Lower leg skin (tissue), 3 donors: ENCODE measurements around the gene FSD2.

Experiments
- POLR2A ChIP-seq, 2 donors: fragments of 450-650 bp; IDR thresholded peaks; one replicate each; pipeline ENCODE4 v1.6.1; 2016 to 2017; ENCODE audit warnings: antibody characterized with exemption in 2 of 2, mild to moderate bottlenecking in 1 of 2, moderate library complexity in 1 of 2
- TF ChIP-seq, protein P1 (sequence below), 3 donors: fragments of 450-650 bp; IDR thresholded peaks; one replicate each; pipeline ENCODE4 v1.5.1; 2016; ENCODE audit warnings: antibody characterized with exemption in 3 of 3, mild to moderate bottlenecking in 3 of 3, moderate library complexity in 2 of 3

DNA sequence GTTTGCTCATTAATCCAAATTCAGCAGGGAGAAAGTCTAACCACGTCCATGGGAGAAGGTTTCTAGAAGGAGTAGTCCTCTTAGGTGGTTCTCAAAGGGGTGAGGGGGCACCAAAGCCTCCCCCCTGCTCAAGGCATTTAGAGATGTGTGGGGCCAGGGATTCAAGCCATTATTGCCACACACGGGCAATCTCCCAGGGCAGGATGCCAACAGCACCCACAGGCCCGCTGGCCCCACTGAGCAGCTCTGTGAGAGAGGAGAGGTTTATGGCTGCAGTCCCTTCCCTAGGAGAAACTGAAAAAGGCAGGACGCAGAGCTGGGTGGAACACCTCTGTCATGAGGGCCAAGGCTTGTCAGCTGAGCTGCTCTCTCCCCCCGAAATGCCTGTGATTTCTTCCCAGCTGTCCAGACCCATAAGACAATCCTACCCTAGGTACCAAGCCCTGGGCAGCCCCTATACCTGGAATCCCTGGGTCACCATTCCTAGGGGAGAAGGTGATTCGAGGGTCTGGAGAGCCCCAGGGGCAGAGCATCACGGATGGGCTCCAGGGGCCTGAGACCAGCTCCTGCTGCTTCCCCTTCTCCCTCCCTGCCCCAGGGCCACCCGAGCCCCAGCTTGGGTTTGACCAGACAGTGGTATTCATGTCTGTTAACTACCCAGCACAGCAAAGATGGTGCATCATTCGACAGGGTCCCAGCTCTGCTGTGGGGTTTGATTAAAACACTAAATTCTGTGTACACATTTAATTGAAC, 42.5 kb upstream of the FSD2 start:
- TF ChIP-seq, protein P1, sequence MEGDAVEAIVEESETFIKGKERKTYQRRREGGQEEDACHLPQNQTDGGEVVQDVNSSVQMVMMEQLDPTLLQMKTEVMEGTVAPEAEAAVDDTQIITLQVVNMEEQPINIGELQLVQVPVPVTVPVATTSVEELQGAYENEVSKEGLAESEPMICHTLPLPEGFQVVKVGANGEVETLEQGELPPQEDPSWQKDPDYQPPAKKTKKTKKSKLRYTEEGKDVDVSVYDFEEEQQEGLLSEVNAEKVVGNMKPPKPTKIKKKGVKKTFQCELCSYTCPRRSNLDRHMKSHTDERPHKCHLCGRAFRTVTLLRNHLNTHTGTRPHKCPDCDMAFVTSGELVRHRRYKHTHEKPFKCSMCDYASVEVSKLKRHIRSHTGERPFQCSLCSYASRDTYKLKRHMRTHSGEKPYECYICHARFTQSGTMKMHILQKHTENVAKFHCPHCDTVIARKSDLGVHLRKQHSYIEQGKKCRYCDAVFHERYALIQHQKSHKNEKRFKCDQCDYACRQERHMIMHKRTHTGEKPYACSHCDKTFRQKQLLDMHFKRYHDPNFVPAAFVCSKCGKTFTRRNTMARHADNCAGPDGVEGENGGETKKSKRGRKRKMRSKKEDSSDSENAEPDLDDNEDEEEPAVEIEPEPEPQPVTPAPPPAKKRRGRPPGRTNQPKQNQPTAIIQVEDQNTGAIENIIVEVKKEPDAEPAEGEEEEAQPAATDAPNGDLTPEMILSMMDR (IDR thresholded peaks at IDR 0.05) = no peak
- TF ChIP-seq POLR2A (IDR thresholded peaks at IDR 0.05) = no peak
